ENCODE data around the gene RHO.
A peak's percentile ranks its signal among the peaks of the same experiment; 100 is the strongest.
"Not testable (repeated sequence)": the region's sequence is repeated elsewhere in the genome, so short reads cannot be mapped to it uniquely, and the experiment has no call there.

RHO gene

GRCh38 chr3:129528589-129529100, at the start of gene RHO:
Gene RHO (plus strand): TSS chr3:129528639. CDS start chr3:129528734, 95 bp downstream.
- Histone ChIP-seq H3K27ac (ENCODE audit: low read length) (no peak within 1 kb of the TSS), H3K36me3 (replicated peaks; ENCODE audit: low read depth, low read length) (no peaks in the 10 kb centered on the region), H3K27me3 (ENCODE audit: low read depth, low read length) (no peaks in the 10 kb centered on the region), H3K9ac (ENCODE audit: low read length) (no peak within 1 kb of the TSS), H3K79me2 (ENCODE audit: low read length) (no peaks in the 10 kb centered on the region), H3K9me3 (ENCODE audit: insufficient read depth, low read length) (no peaks in the 10 kb centered on the region), H3K4me1 (ENCODE audit: low read length) (peaks cover 25% of the 10 kb centered on the region), H2AFZ (ENCODE audit: low read depth, low read length) (no peak within 1 kb of the TSS), H4K20me1 (ENCODE audit: insufficient read depth, low read length) (no peaks in the 10 kb centered on the region), H3K4me3 (ENCODE audit: low read length) (no peak within 1 kb of the TSS), H3K4me2 (ENCODE audit: low read length) (no peak within 1 kb of the TSS)
- TF ChIP-seq CTCF (IDR thresholded peaks at IDR 0.05; ENCODE audit: low read depth, low read length), result no peak
- TF ChIP-seq EZH2phosphoT487 (IDR thresholded peaks at IDR 0.05; ENCODE audit: low read depth), result no peak

GRCh38 chr3:129481225-129481765, 47.1 kb upstream of the RHO start:
- H3K9me3 ChIP-seq (ENCODE audit: insufficient read depth, low read length); H3K4me2 ChIP-seq (ENCODE audit: low read length); H4K20me1 ChIP-seq (ENCODE audit: insufficient read depth, low read length); H3K4me1 ChIP-seq (ENCODE audit: low read length); H3K79me2 ChIP-seq (ENCODE audit: low read length); H3K9ac ChIP-seq (ENCODE audit: low read length); H3K4me3 ChIP-seq (ENCODE audit: low read length); H3K36me3 ChIP-seq (replicated peaks; ENCODE audit: low read depth, low read length); H3K27me3 ChIP-seq (ENCODE audit: low read depth, low read length); H2AFZ ChIP-seq (ENCODE audit: low read depth, low read length); H3K27ac ChIP-seq (ENCODE audit: low read length): not testable (repeated sequence)

- no peaks in the 10 kb centered on the region for H3K36me3 ChIP-seq (replicated peaks; ENCODE audit: low read depth, low read length)
- no peak overlapping the region for H3K9ac ChIP-seq (ENCODE audit: low read length)
- H2AFZ ChIP-seq (ENCODE audit: low read depth, low read length), result no peak overlapping the region
Measured at GRCh38 chr3:129481766-129482332, 46.6 kb upstream of the RHO start.

GRCh38 chr3:129482721-129483120, 45.7 kb upstream of the RHO start:
- no peaks in the 10 kb centered on the region for H3K79me2 ChIP-seq (ENCODE audit: low read length)
- H2AFZ ChIP-seq (ENCODE audit: low read depth, low read length), result no peak overlapping the region
- H3K36me3 ChIP-seq (replicated peaks; ENCODE audit: low read depth, low read length), result no peaks in the 10 kb centered on the region
- H3K27me3 ChIP-seq (ENCODE audit: low read depth, low read length), result no peaks in the 10 kb centered on the region
- H4K20me1 ChIP-seq (ENCODE audit: insufficient read depth, low read length), result no peaks in the 10 kb centered on the region
- H3K4me3 ChIP-seq (ENCODE audit: low read length), result no peak overlapping the region
- no peaks in the 10 kb centered on the region for H3K9me3 ChIP-seq (ENCODE audit: insufficient read depth, low read length)
- H3K4me1 ChIP-seq (ENCODE audit: low read length), result peaks cover 12% of the 10 kb centered on the region
- no peak overlapping the region for H3K4me2 ChIP-seq (ENCODE audit: low read length)
- H3K27ac ChIP-seq (ENCODE audit: low read length), result no peak overlapping the region
- TF ChIP-seq CTCF (IDR thresholded peaks at IDR 0.05; ENCODE audit: low read depth, low read length) (peak; percentile 29), EZH2phosphoT487 (IDR thresholded peaks at IDR 0.05; ENCODE audit: low read depth) (no peak)
- no peak overlapping the region for H3K9ac ChIP-seq (ENCODE audit: low read length)

More at GRCh38 chr3:129481766-129482332, 46.6 kb upstream of the RHO start:
- H3K9me3 ChIP-seq (ENCODE audit: insufficient read depth, low read length), result no peaks in the 10 kb centered on the region
- no peak overlapping the region for H3K4me3 ChIP-seq (ENCODE audit: low read length)
- H4K20me1 ChIP-seq (ENCODE audit: insufficient read depth, low read length), result no peaks in the 10 kb centered on the region
- no peak overlapping the region for H3K27ac ChIP-seq (ENCODE audit: low read length)
- H3K79me2 ChIP-seq (ENCODE audit: low read length), result no peaks in the 10 kb centered on the region
- no peak overlapping the region for H3K4me2 ChIP-seq (ENCODE audit: low read length)
- H3K4me1 ChIP-seq (ENCODE audit: low read length), result peaks cover 12% of the 10 kb centered on the region
- H3K27me3 ChIP-seq (ENCODE audit: low read depth, low read length), result no peaks in the 10 kb centered on the region
- TF ChIP-seq CTCF (IDR thresholded peaks at IDR 0.05; ENCODE audit: low read depth, low read length) (no peak), EZH2phosphoT487 (IDR thresholded peaks at IDR 0.05; ENCODE audit: low read depth) (no peak)

Data from OCI-LY3 (cell line).